ENCODE results near the gene IMPACT.

GRCh38 chr18:24417480-24417879, 9.0 kb upstream of the IMPACT start:
- TF ChIP-seq, protein P1, sequence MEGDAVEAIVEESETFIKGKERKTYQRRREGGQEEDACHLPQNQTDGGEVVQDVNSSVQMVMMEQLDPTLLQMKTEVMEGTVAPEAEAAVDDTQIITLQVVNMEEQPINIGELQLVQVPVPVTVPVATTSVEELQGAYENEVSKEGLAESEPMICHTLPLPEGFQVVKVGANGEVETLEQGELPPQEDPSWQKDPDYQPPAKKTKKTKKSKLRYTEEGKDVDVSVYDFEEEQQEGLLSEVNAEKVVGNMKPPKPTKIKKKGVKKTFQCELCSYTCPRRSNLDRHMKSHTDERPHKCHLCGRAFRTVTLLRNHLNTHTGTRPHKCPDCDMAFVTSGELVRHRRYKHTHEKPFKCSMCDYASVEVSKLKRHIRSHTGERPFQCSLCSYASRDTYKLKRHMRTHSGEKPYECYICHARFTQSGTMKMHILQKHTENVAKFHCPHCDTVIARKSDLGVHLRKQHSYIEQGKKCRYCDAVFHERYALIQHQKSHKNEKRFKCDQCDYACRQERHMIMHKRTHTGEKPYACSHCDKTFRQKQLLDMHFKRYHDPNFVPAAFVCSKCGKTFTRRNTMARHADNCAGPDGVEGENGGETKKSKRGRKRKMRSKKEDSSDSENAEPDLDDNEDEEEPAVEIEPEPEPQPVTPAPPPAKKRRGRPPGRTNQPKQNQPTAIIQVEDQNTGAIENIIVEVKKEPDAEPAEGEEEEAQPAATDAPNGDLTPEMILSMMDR (IDR thresholded peaks at IDR 0.05) = no peak
- TF ChIP-seq EP300 (IDR thresholded peaks at IDR 0.05) = no peak
- no peak for TF ChIP-seq POLR2AphosphoS5 (IDR thresholded peaks at IDR 0.05)
- no peak for TF ChIP-seq POLR2A (IDR thresholded peaks at IDR 0.05)

All from sigmoid colon (tissue), 4 donors.